Adrenal gland (tissue), 5 donors: Measurements from ENCODE around the gene ZNF446.

ENCODE experiments used
- CTCF ChIP-seq, 6 experiments: fragments of 450-650 bp in 4 of 6; fragments of 200-600 bp in 2 of 6; sonication (generic) in 1 of 6; IDR thresholded peaks; 1 replicate in 5 of 6; 2 replicates in 1 of 6; pipeline versions ENCODE4 v1.5.1 to v1.8.0; 2016 to 2021; ENCODE audit warnings: antibody characterized with exemption in 6 of 6, mild to moderate bottlenecking in 2 of 6, moderate library complexity in 1 of 6
- POLR2A ChIP-seq, 2 donors: fragments of 450-650 bp; IDR thresholded peaks; one replicate each; pipeline ENCODE4 v1.6.1; 2017; ENCODE audit warnings: antibody characterized with exemption in 2 of 2, mild to moderate bottlenecking in 2 of 2, moderate library complexity in 1 of 2
- donor health status: DM: no; HTN: no; CAD: no.

- TF ChIP-seq POLR2A (IDR thresholded peaks at IDR 0.05): no peak
- no peak for TF ChIP-seq CTCF (IDR thresholded peaks at IDR 0.05)
These were observed 46.6 kb downstream of the ZNF446 start for GRCh38 chr19:58522709-58523108.
